ENCODE measurements around the gene LRRC75A.

LRRC75A gene

DNA sequence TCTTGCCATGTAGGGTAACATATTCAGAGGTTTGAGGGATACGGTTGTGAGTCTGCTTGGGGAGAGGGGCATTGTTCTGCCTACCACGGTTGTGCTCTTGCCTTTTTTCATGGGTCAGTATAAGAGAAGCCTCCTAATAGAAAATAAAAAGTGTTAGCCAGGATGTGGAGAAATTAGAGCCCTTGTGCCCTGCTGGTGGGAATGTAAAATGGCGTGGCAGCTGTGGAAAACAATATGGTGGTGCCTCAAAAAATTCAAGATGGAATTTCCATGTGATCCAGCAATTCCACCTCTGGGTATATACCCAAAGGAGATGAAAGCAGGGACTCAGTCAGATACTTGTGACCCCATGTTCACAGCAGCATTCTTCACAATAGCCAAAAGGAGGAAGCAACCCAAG lies 14.2 kb upstream of the LRRC75A start:
- ATAC-seq (no peak), DNase-seq (no peak)
- H3K27ac Mint-ChIP-seq: no peak overlapping the region
- no peaks in the 10 kb centered on the region for H3K27me3 Mint-ChIP-seq
- H3K4me3 Mint-ChIP-seq: no peak overlapping the region
- H3K4me1 Mint-ChIP-seq: no peaks in the 10 kb centered on the region
- H3K9me3 Mint-ChIP-seq: no peaks in the 10 kb centered on the region

- Mint-ChIP-seq H3K4me1 (no peaks in the 10 kb centered on the region), H3K27me3 (no peaks in the 10 kb centered on the region), H3K27ac (no peak overlapping the region), H3K4me3 (no peak overlapping the region), H3K9me3 (no peaks in the 10 kb centered on the region)
- ATAC-seq (no peak), DNase-seq (no peak)
Measured at GRCh38 chr17:16504984-16505383, 13.0 kb upstream of the LRRC75A start.

- DNase-seq (no peak), ATAC-seq (no peak)
- no peak overlapping the region for H3K27ac Mint-ChIP-seq
- H3K9me3 Mint-ChIP-seq: no peaks in the 10 kb centered on the region
- H3K4me3 Mint-ChIP-seq: no peak overlapping the region
- no peaks in the 10 kb centered on the region for H3K4me1 Mint-ChIP-seq
- peaks cover 42% of the 10 kb centered on the region for H3K27me3 Mint-ChIP-seq
Measured at GRCh38 chr17:16496820-16497489, 5.0 kb upstream of the LRRC75A start.

- H3K9me3 Mint-ChIP-seq: no peaks in the 10 kb centered on the region
- H3K4me1 Mint-ChIP-seq: peaks cover 2% of the 10 kb centered on the region
- no peak overlapping the region for H3K4me3 Mint-ChIP-seq
- ATAC-seq (no peak), DNase-seq (no peak)
- peaks cover 42% of the 10 kb centered on the region for H3K27me3 Mint-ChIP-seq
- no peak overlapping the region for H3K27ac Mint-ChIP-seq
Measured at GRCh38 chr17:16495980-16496819, 4.2 kb upstream of the LRRC75A start.

DNA sequence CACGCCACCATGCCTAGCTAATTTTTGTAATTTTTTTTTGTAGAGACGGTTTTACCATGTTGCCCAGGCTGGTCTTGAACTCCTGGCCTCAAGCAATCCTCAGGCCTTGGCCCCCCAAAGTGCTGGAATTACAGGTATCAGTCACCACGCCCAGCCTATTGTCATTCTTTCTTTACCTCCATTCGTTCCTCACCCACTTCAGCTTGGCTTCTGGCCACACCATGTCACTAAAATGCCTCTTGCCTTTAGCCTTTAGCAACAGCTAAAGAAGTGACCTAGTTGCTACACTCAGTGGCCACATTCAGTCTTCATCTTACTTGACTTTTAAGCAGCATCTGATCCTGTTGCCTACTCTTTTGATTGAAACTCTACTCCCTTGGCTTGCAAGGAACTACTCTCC lies 3.6 kb upstream of the LRRC75A start:
- H3K9me3 Mint-ChIP-seq: no peaks in the 10 kb centered on the region
- no peak overlapping the region for H3K27ac Mint-ChIP-seq
- ATAC-seq (no peak), DNase-seq (no peak)
- peaks cover 9% of the 10 kb centered on the region for H3K4me1 Mint-ChIP-seq
- H3K27me3 Mint-ChIP-seq: peaks cover 43% of the 10 kb centered on the region
- H3K4me3 Mint-ChIP-seq: no peak overlapping the region

GRCh38 chr17:16494059-16494458 lies 2.1 kb upstream of the LRRC75A start:
- no peak for DNase-seq
- H3K27me3 Mint-ChIP-seq: peaks cover 49% of the 10 kb centered on the region
- no peaks in the 10 kb centered on the region for H3K9me3 Mint-ChIP-seq
- H3K4me1 Mint-ChIP-seq: peaks cover 16% of the 10 kb centered on the region
- no peak for ATAC-seq
- no peak overlapping the region for H3K4me3 Mint-ChIP-seq
- H3K27ac Mint-ChIP-seq: no peak overlapping the region

DNA sequence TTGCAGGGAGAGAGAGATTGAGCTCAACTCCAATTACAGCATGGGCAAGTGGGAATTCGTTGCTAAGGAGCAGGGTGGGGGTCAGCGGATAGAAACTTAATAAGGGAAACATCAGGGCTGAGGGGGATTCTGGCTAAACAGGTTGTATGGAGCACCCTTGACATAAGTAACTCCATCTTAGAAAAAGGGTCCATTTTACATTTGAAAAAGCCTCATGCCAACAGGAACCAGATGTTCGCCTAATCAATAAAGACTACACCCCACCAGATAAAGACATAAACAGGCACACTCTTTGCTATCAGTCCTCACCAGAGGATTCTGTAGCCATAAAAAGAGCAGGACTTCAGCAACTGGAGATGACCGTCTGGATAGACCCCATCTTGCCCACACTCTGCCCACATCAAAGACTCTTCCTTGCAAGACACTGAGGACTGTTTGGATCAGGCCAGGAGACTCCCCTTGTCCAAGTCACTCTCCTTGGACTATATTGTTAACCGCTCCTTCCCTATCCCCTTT lies 1.6 kb upstream of the LRRC75A start:
- no peak overlapping the region for H3K4me3 Mint-ChIP-seq
- peaks cover 49% of the 10 kb centered on the region for H3K27me3 Mint-ChIP-seq
- H3K4me1 Mint-ChIP-seq: peaks cover 16% of the 10 kb centered on the region
- H3K27ac Mint-ChIP-seq: peak overlapping the region in 1 of 2 donors; percentile 83
- no peaks in the 10 kb centered on the region for H3K9me3 Mint-ChIP-seq
- ATAC-seq (no peak), DNase-seq (no peak)

DNA sequence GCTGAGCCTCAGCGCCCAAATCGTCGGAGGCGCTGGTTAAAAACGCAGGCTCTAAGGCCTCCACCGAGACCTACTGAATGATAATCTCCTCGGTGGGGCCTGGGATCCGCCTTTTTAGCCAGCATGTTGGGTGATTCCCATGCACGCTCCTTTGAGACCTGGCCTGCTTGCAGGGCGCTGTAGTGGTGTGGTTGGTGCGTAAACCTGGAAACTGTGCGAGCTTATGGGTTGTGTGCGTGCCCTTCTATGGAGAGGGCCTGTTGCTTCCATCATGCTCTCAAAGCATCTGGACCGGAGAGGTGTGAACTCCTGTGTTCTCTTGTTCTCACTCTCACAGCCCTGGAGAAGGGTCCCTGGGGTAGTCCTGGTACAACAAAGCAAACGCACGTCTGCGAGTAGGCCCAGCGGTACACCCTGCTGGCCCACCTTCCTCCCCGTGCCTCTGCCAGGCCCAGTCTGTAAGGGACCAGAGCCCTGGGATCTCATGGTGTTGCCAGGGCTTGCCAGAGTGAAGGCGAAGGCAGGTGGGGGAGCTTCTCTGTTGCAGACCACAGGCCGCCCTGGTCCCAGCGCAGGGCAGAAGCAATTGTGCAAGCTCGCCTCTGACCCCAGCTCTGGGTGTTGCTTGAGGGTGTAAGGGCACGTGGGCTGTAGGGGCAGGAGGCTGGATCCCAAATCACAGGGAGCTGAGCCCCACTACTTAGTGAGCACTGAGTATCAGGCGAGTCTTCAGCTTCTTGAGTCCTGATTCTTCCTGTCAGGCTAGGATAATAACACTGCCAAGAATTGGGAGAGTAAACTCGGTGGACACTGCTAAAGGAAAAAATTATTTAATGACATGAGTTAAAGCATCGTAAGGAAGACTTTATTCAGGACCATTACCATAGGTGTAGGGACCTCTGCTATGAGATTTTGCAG lies 879 bp upstream of the LRRC75A start:
- peaks cover 44% of the 10 kb centered on the region for H3K27me3 Mint-ChIP-seq
- ATAC-seq (no peak), DNase-seq (no peak)
- peaks cover 16% of the 10 kb centered on the region for H3K4me1 Mint-ChIP-seq
- H3K4me3 Mint-ChIP-seq: peak overlapping the region; percentile 69 to 79
- peak overlapping the region in 1 of 2 donors; percentile 83 for H3K27ac Mint-ChIP-seq
- no peaks in the 10 kb centered on the region for H3K9me3 Mint-ChIP-seq

DNA sequence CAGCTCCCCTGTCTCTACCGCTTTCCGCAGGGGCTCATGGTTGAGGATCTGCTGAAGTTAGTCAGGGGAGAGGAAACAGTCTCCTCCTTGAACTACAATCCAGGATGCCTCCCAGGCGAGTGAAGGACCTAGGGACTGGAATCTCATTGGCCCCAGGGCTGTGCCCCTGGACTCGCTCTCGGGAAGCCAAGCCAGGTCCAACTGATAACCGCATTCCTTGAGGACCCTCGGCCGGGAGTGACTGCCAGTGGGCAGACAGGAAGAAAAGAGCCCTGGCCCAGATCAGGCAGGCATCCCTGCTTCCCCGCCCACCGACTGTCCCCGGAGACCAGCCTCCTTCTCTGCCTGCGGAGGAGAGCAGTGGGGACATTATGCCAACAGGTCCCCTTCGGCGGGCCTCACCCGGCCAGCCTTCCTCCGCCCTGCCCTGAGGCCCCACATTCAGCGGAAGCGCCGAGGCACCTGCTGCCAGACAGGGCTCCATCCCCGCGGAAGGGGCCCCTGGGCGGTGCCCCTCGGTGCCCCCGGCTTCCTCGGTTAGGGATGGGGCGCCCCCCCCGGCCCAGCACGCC lies 776 bp downstream of the LRRC75A start:
- ATAC-seq (peak; percentile 70), DNase-seq (peak; percentile 37 to 44)
- H3K27me3 Mint-ChIP-seq: peaks cover 38% of the 10 kb centered on the region
- H3K27ac Mint-ChIP-seq: no peak overlapping the region
- H3K4me3 Mint-ChIP-seq: peak overlapping the region; percentile 75 to 83
- no peaks in the 10 kb centered on the region for H3K9me3 Mint-ChIP-seq
- H3K4me1 Mint-ChIP-seq: peaks cover 16% of the 10 kb centered on the region

GRCh38 chr17:16489431-16489830 lies 2.6 kb downstream of the LRRC75A start:
- peaks cover 16% of the 10 kb centered on the region for H3K4me1 Mint-ChIP-seq
- ATAC-seq (no peak), DNase-seq (no peak)
- H3K27ac Mint-ChIP-seq: no peak overlapping the region
- no peak overlapping the region for H3K4me3 Mint-ChIP-seq
- no peaks in the 10 kb centered on the region for H3K9me3 Mint-ChIP-seq
- H3K27me3 Mint-ChIP-seq: peaks cover 21% of the 10 kb centered on the region

DNA sequence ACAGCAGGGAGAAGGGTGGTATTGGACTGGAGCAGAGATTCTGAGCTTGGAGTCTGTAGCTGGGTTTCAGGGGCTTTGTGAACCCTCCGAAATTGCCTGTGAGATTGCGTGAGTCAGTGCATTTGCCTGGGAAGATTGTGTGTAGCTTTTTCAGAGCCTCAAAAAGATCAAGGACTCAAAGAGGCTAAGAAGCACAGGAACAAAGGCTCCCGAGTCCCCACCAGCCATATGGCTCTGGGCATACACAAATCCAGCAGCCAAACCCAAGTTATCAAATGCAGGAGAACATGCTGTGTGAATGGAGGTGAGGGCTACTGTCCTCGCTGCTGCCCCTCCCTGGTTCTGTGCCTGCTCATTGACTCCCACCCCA lies 3.0 kb downstream of the LRRC75A start:
- H3K4me1 Mint-ChIP-seq: peaks cover 16% of the 10 kb centered on the region
- H3K4me3 Mint-ChIP-seq: no peak overlapping the region
- H3K9me3 Mint-ChIP-seq: no peaks in the 10 kb centered on the region
- no peak overlapping the region for H3K27ac Mint-ChIP-seq
- no peak for DNase-seq
- no peak for ATAC-seq
- H3K27me3 Mint-ChIP-seq: peaks cover 19% of the 10 kb centered on the region

DNA sequence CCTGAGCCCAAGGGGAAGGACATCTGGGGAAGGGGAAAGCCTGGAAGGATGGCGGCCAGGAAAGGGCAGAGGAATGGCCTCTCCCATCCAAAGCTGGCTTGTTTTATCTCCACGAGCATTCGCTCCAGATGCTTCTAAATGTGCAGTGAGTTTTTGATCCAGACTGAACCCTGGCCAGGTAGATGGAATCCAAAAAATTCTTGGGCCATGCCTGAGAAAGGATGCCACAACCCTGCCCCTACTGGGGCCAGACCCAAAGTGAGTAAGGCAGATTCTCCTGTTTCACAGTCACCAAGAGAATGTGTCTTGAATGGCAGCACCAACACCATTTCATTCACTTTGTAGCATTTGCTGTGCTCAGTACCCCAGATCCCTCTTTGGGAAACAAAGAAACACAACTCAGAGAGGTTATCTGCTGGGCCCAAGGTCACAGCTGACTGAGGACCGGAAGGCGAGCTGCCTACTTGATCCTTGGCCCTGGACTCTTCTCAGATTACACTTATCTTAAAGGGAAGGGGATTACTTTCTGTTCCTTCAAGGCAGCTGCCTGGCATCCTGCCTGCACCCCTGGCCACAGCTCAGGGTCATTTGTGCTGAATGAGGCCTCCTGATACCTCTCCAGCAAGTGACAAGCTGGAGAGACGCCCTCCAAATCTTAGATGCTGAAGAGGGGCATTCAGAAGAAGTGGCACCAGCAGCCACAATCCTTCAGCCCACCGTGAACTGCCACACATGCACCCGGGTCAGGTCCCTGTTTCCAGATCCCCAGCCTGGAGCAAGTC lies 3.6 kb downstream of the LRRC75A start:
- peaks cover 19% of the 10 kb centered on the region for H3K27me3 Mint-ChIP-seq
- H3K4me1 Mint-ChIP-seq: peaks cover 16% of the 10 kb centered on the region
- no peak overlapping the region for H3K4me3 Mint-ChIP-seq
- H3K27ac Mint-ChIP-seq: peak overlapping the region in 1 of 2 donors; percentile 27
- ATAC-seq: no peak
- H3K9me3 Mint-ChIP-seq: no peaks in the 10 kb centered on the region
- no peak for DNase-seq

- peaks cover 7% of the 10 kb centered on the region for H3K27me3 Mint-ChIP-seq
- H3K27ac Mint-ChIP-seq: peak overlapping the region in 1 of 2 donors; percentile 79
- H3K4me3 Mint-ChIP-seq: no peak overlapping the region
- H3K4me1 Mint-ChIP-seq: peaks cover 16% of the 10 kb centered on the region
- ATAC-seq: no peak
- DNase-seq: no peak
- no peaks in the 10 kb centered on the region for H3K9me3 Mint-ChIP-seq
Measured at GRCh38 chr17:16486373-16487250, 5.4 kb downstream of the LRRC75A start.
